Fibroblast of skin of right biceps (primary cell): ENCODE data around the gene PADI3.
A peak's percentile ranks its signal among the peaks of the same experiment; 100 is the strongest.

Source experiments
- DNase-seq: peaks from one replicate; pipeline ENCODE4 v3.0.0-alpha.2; 2013

PADI3 gene

GRCh38 chr1:17248781-17249180 is at the start of gene PADI3:
Gene PADI3 (plus strand): TSS chr1:17249098. CDS start chr1:17249138, 40 bp downstream.
- no peak for DNase-seq

- no peak for DNase-seq
Measured at GRCh38 chr1:17199267-17200044, 49.4 kb upstream of the PADI3 start.

GRCh38 chr1:17200246-17200645 is 48.7 kb upstream of the PADI3 start:
- no peak for DNase-seq

DNA sequence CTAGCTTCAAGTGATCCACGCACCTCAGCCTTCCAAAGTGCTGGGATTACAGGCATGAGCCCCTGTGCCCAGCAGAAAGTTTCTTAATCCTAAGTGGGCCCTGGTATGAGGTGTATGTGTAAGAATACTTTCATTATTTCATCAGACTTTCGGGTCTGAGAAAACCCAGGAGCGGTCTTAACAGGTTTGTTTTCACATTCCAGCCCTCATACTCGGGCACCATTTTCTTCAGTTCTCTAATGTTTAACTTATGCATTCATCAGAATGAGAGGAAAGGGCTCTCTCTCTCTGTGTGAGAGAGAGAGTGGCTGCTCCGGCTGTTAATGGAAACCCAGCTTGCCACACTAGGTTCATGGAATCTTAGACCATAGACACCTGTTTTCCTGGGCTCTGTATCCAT is 48.1 kb upstream of the PADI3 start:
- no peak for DNase-seq

DNA sequence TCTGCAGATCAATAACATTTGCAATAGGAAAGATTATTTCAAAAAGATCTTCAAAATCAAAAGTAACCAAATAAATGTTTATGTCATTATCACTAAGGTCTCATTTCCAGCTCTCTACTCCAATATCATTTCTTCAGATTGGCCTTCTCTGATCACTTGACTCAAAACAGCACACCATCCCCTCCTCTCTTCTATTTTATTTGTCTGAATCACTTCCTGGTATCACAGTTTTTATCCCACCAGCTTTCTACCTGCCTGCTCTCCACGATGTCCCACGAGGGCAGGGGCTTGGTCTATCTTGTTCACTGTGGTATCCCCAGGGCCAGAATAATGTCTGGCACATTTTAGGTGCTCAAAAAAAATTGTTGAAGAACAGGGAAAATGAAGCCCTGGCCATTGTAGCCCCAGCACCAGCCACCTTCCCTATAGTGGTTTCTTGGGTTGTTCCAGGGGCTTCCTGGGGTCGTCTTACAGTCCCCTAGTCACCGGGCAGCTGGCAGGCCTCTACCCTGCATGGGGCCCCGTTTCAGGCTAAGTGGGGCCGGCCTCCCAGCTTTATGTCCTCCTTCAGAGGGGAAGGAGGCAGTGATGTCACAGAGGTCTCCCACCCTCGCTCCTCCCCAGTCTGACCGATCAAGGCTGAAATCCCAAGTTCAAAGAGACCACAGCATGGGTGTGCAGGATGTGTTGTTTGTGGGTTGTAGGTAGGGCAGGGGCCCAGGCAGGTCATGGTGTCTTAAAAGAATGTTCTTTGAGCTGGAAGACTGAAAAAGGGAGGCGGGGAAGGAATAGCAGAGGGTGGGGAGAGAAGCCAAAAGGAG is 47.5 kb upstream of the PADI3 start:
- DNase-seq = no peak

DNA sequence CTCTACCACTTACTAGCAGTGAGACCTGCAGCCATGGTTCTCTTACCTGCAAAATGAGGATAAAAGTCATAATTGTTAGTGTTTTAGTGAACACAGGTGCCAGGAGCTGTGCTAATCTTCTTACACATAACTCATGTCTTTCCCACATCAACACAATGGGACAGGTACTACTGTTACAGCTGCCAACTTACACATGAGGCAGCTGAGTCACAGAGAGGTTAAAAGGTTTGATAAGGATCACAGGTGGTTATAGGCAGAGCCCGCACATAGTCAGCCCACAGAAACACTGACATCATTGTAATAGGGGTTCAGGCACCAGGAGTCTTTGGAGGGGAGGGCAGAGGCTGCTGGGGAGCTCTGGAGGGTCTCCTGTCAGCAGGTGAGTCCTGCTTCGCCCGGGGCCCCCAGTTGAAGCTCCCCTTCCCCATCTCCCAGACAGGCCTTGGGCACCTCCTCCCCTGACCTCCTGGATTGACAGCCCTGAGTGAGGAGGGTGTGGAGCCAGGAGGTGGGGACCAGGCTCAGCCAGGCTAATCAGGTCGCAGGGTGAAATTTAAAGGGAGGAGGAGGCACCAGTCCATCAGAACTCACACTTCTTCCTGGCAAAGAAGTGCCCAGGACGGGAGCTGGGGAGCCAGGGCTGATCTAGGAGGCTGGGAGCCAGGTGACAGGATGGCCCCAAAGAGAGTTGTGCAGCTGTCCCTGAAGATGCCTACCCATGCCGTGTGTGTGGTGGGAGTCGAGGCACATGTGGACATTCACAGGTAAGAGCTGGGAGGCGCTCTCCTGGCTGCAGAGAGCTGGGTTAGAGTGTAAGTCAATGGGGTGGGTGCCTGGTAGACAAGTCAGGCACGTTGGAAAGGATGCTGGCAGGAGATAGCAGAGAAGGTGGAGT is 44.1 kb upstream of the PADI3 start, which contains the start of gene PADI1:
Gene PADI1, plus strand, starts transcription at position 583 of the 895 bp plus-strand sequence. Its CDS starts 90 bp downstream, at position 673.
- DNase-seq = no peak

GRCh38 chr1:17205652-17206051 is 43.2 kb upstream of the PADI3 start:
- DNase-seq = no peak

DNA sequence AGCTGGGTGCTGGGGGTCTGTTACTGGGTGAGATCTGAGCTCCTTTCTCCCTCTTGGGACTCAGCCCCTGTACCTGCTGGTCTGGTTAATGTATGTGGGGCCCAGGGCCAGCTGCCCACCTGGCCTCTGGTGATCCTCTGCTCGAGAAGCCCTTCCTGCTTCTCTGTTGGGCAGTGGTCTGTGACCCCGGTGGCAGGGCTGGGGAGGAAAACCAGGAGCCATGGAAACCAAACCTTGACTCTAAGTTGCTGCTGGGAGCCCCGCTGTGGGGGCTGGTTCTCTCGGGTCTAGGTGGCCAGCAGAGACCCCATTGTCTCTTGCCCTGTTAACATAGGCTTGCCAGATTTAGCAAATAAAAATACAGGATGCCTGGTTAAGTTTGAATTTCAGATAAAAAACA is 42.7 kb upstream of the PADI3 start:
- no peak for DNase-seq

GRCh38 chr1:17207046-17207445 is 41.9 kb upstream of the PADI3 start:
- no peak for DNase-seq

GRCh38 chr1:17207540-17207939 is 41.4 kb upstream of the PADI3 start:
- DNase-seq = no peak

- DNase-seq = peak; percentile 84
Measured at GRCh38 chr1:17207966-17208418, 40.9 kb upstream of the PADI3 start.

GRCh38 chr1:17208546-17208945 is 40.4 kb upstream of the PADI3 start:
- DNase-seq = no peak

- DNase-seq = no peak
Measured at GRCh38 chr1:17209430-17209829, 39.5 kb upstream of the PADI3 start.

DNA sequence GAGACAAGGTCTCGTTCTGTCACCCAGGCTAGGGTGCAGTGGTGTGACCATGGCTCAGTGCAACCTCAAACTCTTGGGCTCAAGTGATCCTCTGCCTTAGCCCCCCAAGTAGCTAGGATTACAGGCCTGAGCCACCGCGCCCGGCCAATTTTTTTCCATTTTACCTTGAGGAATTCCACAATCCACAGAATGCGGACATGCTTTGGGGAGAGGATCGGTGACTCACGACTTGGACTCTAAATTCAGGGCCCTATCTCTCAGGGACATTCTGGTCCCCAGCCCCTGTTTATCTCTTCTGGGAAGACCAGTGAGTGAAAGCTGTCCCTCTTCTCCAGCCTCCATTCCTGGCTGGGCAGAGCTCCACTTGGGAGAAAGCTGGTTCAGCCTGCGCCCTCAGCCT is 38.7 kb upstream of the PADI3 start:
- DNase-seq = no peak

- no peak for DNase-seq
Measured at GRCh38 chr1:17211377-17211776, 37.5 kb upstream of the PADI3 start.

DNA sequence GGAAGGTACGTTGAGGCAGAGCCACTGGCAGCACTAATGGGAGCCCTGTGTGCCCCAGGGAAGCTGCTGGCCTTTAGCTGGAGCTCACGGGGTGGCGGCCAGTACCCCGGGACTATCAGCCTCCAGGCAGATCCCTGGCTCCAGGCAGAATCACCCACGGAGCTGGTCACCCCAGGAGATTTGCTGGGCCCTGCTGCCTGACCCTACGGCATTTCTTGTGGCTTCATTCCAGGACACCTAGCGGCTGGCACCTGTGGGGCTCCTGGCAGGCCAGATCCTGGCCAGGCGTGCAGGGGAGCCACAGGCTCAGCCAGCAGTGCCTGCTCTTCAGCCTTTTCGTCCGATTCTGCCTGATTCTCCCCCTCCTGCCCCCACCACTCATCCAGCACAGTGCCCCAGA is 36.9 kb upstream of the PADI3 start:
- DNase-seq = no peak

DNA sequence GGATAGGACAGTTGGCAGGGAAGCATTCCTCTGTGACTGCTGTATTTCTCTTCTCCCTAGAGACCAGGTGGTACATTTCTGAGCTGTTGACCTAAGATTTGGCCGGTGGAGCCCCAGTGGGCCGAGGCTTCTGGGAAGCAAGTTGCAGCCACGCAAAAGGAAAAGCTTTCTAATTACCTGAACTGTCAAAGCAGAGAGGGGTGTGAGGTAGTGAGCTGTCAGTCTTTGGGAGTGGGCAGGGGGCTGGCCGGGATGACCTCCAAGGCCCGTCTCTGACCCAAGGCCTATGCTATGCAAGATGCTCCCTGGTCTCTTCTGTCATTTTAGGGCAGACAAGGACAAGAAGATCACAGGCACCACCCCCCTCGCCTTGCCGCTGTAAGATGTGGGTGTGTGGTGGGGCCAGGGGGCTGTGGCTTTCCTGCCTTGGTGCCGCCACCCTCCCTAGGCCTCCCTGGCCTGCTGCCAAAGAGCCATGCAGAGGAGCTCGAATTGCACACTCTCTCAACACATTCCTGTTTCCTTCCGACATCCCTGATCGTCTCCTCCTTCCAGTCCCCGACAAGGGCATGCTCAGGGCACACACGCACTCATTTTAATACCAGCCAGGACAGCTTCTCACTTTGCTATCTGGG is 36.3 kb upstream of the PADI3 start:
- DNase-seq = peak; percentile 93

- no peak for DNase-seq
Measured at GRCh38 chr1:17213148-17213781, 35.6 kb upstream of the PADI3 start.

DNA sequence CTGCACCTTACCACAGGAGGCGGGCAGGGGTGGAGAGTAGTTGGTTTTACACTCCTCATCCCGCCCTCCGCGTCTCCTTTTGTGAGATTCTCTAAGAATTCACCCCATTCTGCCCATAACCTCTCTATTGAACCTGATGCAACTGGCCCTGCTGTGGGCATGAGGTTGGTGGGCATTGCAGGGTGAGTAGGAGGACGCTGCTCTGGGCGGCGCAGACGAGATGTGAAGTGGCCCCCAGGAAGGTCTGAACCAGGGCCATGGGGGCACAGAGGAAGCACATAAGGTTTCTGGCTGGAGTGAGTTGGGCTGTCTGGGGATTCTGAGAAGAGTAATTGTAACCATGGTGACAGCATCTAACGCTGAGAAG is 35.1 kb upstream of the PADI3 start:
- DNase-seq = no peak

DNA sequence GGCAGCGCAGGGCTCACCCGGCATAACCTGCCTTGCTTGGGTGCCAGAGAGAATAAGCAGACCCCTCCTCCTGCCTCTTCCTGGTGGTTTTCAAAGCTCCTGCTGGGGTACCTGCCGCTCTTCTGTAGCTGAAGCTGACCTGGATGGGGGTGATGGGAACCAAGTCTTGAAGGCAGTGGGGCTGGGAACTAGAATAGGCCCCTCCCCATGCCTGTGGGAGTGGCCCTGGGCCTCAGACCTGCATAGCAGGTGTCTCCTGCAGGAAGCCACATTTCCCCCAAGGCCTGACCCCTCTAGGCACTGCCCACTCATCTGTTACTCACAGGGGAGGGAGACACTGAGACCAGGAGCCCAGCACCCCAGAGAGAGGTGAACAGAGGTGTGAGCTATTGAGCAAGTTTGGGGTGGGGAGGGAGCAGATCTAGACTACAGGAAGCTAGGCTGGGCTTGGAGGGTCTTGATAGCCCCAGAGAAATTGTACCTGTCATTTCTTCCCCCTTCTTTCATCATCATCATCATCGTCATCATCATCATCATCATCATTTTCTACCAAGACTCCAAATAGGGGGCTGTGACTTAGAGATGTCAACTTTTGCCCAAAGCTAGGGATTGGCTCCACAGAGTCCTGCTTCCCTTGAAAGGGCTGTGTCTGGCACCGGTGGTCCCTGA is 33.9 kb upstream of the PADI3 start:
- no peak for DNase-seq

DNA sequence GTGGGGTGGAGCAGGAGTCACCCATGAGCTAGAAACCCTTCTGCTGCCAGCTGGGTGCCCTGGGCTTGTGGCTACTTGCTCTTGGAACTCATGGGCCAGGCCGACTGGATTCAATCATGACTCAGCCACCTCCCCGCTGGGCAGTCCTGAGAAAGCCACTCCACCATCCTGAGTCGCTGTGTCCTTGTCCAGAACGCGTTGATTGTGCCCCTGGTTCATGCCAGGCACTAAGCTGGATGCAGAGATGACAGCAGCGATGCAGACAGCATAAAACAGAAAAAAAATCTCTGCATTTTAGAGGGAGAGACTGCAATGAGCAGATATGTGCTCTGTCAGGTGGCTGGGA is 33.4 kb upstream of the PADI3 start:
- no peak for DNase-seq

- DNase-seq = no peak
Measured at GRCh38 chr1:17216078-17216477, 32.8 kb upstream of the PADI3 start.
